WTC11 (cell line): ENCODE data around the gene SLC16A8. TPM values are rescaled to one million over a fixed set of nuclear protein-coding genes. Genes with fewer than 3 reads are reported as not detected.
A peak's percentile ranks its signal among the peaks of the same experiment; 100 is the strongest.

ENCODE experiments used
- AR ChIP-seq: fragments of 250-450 bp; sonication (Bioruptor Pico); IDR thresholded peaks from 2 replicates; pipeline ENCODE4 v1.9.0; 2021; ENCODE audit warnings: mild to moderate bottlenecking
- CDX4 ChIP-seq: fragments of 250-450 bp; sonication (Bioruptor Pico); IDR thresholded peaks from 2 replicates; pipeline ENCODE4 v1.9.0; 2021; ENCODE audit warnings: moderate library complexity, mild to moderate bottlenecking, inconsistent platforms, borderline replicate concordance
- CTCF ChIP-seq: fragments of 200-600 bp; IDR thresholded peaks from 2 replicates; pipeline ENCODE4 v1.8.0; 2022; ENCODE audit warnings: antibody characterized with exemption
- E2F4 ChIP-seq: sonication (generic); formaldehyde crosslinking; IDR thresholded peaks from 2 replicates; pipeline ENCODE4 v1.8.1; 2022; ENCODE audit warnings: low read depth, mild to moderate bottlenecking, moderate library complexity, missing genetic modification reagents, borderline replicate concordance
- ESRRA ChIP-seq: sonication (generic); formaldehyde crosslinking; IDR thresholded peaks from 2 replicates; pipeline ENCODE4 v1.8.1; 2022; ENCODE audit warnings: mild to moderate bottlenecking, missing genetic modification reagents, borderline replicate concordance
- FOXP1 ChIP-seq: sonication (generic); formaldehyde crosslinking; IDR thresholded peaks from 2 replicates; pipeline ENCODE4 v1.8.0; 2022; ENCODE audit warnings: missing genetic modification reagents, mild to moderate bottlenecking, moderate library complexity, borderline replicate concordance
- FOXP4 ChIP-seq: sonication (generic); formaldehyde crosslinking; IDR thresholded peaks from 2 replicates; pipeline ENCODE4 v1.8.0; 2022; ENCODE audit warnings: mild to moderate bottlenecking, missing genetic modification reagents
- GRHL2 ChIP-seq: fragments of 250-450 bp; sonication (Bioruptor Pico); IDR thresholded peaks from 2 replicates; pipeline ENCODE4 v1.8.0; 2022; ENCODE audit warnings: mild to moderate bottlenecking, moderate library complexity; ENCODE audit not compliant: insufficient replicate concordance, severe bottlenecking
- GTF2I ChIP-seq: fragments of 250-450 bp; sonication (Bioruptor Pico); conservative IDR thresholded peaks from 2 replicates; pipeline ENCODE4 v1.4.0; 2021; ENCODE audit warnings: mild to moderate bottlenecking
- KAT7 ChIP-seq: sonication (generic); formaldehyde crosslinking; IDR thresholded peaks from 2 replicates; pipeline ENCODE4 v1.8.1; 2023; ENCODE audit warnings: missing genetic modification reagents, mild to moderate bottlenecking, borderline replicate concordance
- NR2C2 ChIP-seq: sonication (generic); formaldehyde crosslinking; IDR thresholded peaks from 2 replicates; pipeline ENCODE4 v1.8.0; 2022; ENCODE audit warnings: mild to moderate bottlenecking, missing genetic modification reagents
- NR3C1 ChIP-seq: sonication (generic); formaldehyde crosslinking; conservative IDR thresholded peaks from 2 replicates; pipeline ENCODE4 v1.8.1; 2023; ENCODE audit warnings: low read depth, mild to moderate bottlenecking, missing genetic modification reagents
- OVOL2 ChIP-seq: fragments of 250-450 bp; sonication (Bioruptor Pico); IDR thresholded peaks from 2 replicates; pipeline ENCODE4 v1.9.0; 2021; ENCODE audit warnings: mild to moderate bottlenecking, borderline replicate concordance
- PRDM15 ChIP-seq: sonication (generic); formaldehyde crosslinking; IDR thresholded peaks from 2 replicates; pipeline ENCODE4 v1.8.0; 2022; ENCODE audit warnings: missing genetic modification reagents
- SOX15 ChIP-seq: fragments of 250-450 bp; sonication (Bioruptor Pico); IDR thresholded peaks from 2 replicates; pipeline ENCODE4 v1.9.0; 2021; ENCODE audit warnings: mild to moderate bottlenecking
- SP1 ChIP-seq: sonication (generic); formaldehyde crosslinking; conservative IDR thresholded peaks from 2 replicates; pipeline ENCODE4 v1.8.1; 2022; ENCODE audit warnings: missing genetic modification reagents
- STAT6 ChIP-seq: sonication (generic); formaldehyde crosslinking; conservative IDR thresholded peaks from 2 replicates; pipeline ENCODE4 v1.8.1; 2023; ENCODE audit warnings: mild to moderate bottlenecking, low read depth, missing genetic modification reagents, moderate library complexity
- TCF7 ChIP-seq: sonication (generic); formaldehyde crosslinking; IDR thresholded peaks from 2 replicates; pipeline ENCODE4 v1.8.0; 2022; ENCODE audit warnings: mild to moderate bottlenecking, low read depth, missing genetic modification reagents, moderate library complexity
- USF2 ChIP-seq: sonication (generic); formaldehyde crosslinking; IDR thresholded peaks from 2 replicates; pipeline ENCODE4 v1.8.1; 2023; ENCODE audit warnings: mild to moderate bottlenecking, missing genetic modification reagents, moderate library complexity
- ZNF263 ChIP-seq: sonication (generic); formaldehyde crosslinking; IDR thresholded peaks from 2 replicates; pipeline ENCODE4 v1.8.1; 2022; ENCODE audit warnings: low read depth, mild to moderate bottlenecking, moderate library complexity, missing genetic modification reagents
- ZNF317 ChIP-seq: sonication (generic); formaldehyde crosslinking; IDR thresholded peaks from 2 replicates; pipeline ENCODE4 v1.8.1; 2023; ENCODE audit warnings: low read depth, mild to moderate bottlenecking, moderate library complexity, missing genetic modification reagents, borderline replicate concordance
- ZNF396 ChIP-seq: fragments of 250-450 bp; sonication (Bioruptor Pico); IDR thresholded peaks from 2 replicates; pipeline ENCODE4 v1.8.0; 2021; ENCODE audit warnings: mild to moderate bottlenecking, moderate library complexity, borderline replicate concordance
- total RNA-seq: library from RNA; stranded (reverse); gene quantifications from 3 replicates; pipeline ENCODE4 v1.2.3, GENCODE V29; 2021

Gene SLC16A8
- total RNA-seq, 1 experiment from 2014 or later: 0.57 TPM

GRCh38 chr22:38034278-38034882 is 49.6 kb downstream of the SLC16A8 start (continued):
- no peak for TF ChIP-seq E2F4 (CRISPR knock-in tag)
- no peak for TF ChIP-seq AR (CRISPR knock-in tag)
- TF ChIP-seq SP1 (CRISPR knock-in tag): no peak; the same call in 1 of the 2 replicates
- TF ChIP-seq ZNF396 (CRISPR knock-in tag): no peak
- TF ChIP-seq STAT6: no peak
- TF ChIP-seq TCF7: no peak
- no peak for TF ChIP-seq ESRRA (CRISPR knock-in tag)
- peak; percentile 65; the same call in 1 of the 2 replicates for TF ChIP-seq FOXP4
- TF ChIP-seq SOX15 (CRISPR knock-in tag): no peak
- TF ChIP-seq KAT7: no peak
- TF ChIP-seq CTCF: no peak
- TF ChIP-seq FOXP1: peak; percentile 54; the same call in 1 of the 2 replicates
- TF ChIP-seq ZNF263 (CRISPR knock-in tag): no peak
- TF ChIP-seq ZNF317 (CRISPR knock-in tag): no peak
- TF ChIP-seq NR3C1 (CRISPR knock-in tag): no peak
- peak; percentile 85 for TF ChIP-seq USF2 (CRISPR knock-in tag)
- peak; percentile 97 for TF ChIP-seq GTF2I (CRISPR knock-in tag)
- no peak for TF ChIP-seq CDX4 (CRISPR knock-in tag)
- TF ChIP-seq PRDM15 (CRISPR knock-in tag): no peak
- no peak for TF ChIP-seq NR2C2 (CRISPR knock-in tag)
- TF ChIP-seq OVOL2 (CRISPR knock-in tag): no peak
- TF ChIP-seq GRHL2 (CRISPR knock-in tag): no peak
